Measurements from ENCODE around the gene PTPRD. TPM values are rescaled to one million over a fixed set of nuclear protein-coding genes. Genes with fewer than 3 reads are reported as not detected.

Gene PTPRD
- total RNA-seq, 1 experiment from 2014 or later, result 70.1 TPM

DNA sequence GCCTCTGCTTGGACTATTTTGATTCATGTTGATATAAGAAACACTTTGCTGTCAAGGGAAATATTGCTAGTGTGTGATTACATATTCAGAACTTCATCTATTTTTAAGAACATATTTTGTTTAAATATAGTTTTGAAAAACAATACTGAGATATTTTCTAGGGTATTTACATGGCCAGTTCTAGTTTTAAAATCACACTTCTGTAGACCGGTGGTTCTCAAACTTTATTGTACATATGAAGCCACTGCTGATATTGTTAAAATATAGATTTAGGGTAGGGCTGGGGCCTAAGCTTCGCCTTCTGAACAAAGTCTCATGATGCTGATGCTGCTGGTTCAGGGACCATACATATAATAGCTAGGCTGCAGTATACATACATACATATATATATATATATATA lies 1000.0 kb downstream of the PTPRD start:
- no TSS peak for BruUV-seq (replicated peaks)
- ChIA-PET POLR2A (no interaction called here), CTCF (no interaction called here)
- intact Hi-C loops (cut with micrococcal nuclease; ENCODE audit: unreplicated experiment), result no loop called here
- TF ChIP-seq, protein P1, sequence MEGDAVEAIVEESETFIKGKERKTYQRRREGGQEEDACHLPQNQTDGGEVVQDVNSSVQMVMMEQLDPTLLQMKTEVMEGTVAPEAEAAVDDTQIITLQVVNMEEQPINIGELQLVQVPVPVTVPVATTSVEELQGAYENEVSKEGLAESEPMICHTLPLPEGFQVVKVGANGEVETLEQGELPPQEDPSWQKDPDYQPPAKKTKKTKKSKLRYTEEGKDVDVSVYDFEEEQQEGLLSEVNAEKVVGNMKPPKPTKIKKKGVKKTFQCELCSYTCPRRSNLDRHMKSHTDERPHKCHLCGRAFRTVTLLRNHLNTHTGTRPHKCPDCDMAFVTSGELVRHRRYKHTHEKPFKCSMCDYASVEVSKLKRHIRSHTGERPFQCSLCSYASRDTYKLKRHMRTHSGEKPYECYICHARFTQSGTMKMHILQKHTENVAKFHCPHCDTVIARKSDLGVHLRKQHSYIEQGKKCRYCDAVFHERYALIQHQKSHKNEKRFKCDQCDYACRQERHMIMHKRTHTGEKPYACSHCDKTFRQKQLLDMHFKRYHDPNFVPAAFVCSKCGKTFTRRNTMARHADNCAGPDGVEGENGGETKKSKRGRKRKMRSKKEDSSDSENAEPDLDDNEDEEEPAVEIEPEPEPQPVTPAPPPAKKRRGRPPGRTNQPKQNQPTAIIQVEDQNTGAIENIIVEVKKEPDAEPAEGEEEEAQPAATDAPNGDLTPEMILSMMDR (IDR thresholded peaks at IDR 0.05; ENCODE audit: insufficient read depth in 1 of 2, low read depth in 1 of 2, low read length in 1 of 2, severe bottlenecking in 1 of 2, unreplicated experiment in 1 of 2), result no peak
- Histone ChIP-seq H3K4me1 (no peaks in the 10 kb centered on the region), H3K36me3 (ENCODE audit: control insufficient read depth, insufficient read depth, low read length) (no peaks in the 10 kb centered on the region), H3K4me3 (ENCODE audit: low read depth, low read length) (no peak overlapping the region), H3K27me3 (replicated peaks; ENCODE audit: control insufficient read depth, insufficient read depth, low read length) (no peaks in the 10 kb centered on the region), H3K9me3 (no peaks in the 10 kb centered on the region)
- Mint-ChIP-seq H3K36me3 (ENCODE audit: insufficient read depth, unreplicated experiment) (no peaks in the 10 kb centered on the region), H3K27ac (ENCODE audit: unreplicated experiment) (no peak overlapping the region), H3K27me3 (ENCODE audit: insufficient read depth, unreplicated experiment) (peaks cover 2% of the 10 kb centered on the region), H3K9me3 (ENCODE audit: unreplicated experiment) (no peaks in the 10 kb centered on the region), H3K4me1 (ENCODE audit: low read depth, unreplicated experiment) (no peaks in the 10 kb centered on the region), H3K4me3 (ENCODE audit: unreplicated experiment) (no peak overlapping the region)
- DNase-seq, result no peak

DNA sequence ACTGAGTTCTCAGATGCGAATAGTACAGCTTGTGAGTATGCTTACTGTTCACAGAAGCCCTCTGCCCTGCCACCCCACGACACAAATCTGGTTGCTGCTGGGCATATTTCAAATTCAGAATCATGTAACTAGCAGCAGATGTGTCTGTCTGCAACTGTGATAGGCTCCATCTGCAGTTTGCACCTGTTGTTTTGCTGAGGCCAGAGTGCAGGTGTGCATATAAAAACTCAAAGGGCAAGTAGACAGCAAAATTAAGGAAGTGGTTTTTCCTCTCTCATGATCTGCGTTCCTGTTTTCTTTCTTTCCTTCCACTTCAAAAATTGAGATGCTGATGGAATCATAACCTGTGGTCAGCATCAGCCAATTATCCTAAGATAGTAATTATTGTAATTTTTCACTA lies 1000.5 kb downstream of the PTPRD start:
- no peaks in the 10 kb centered on the region for H3K27me3 ChIP-seq (replicated peaks; ENCODE audit: control insufficient read depth, insufficient read depth, low read length)
- ChIA-PET CTCF (no interaction called here), POLR2A (no interaction called here)
- no peaks in the 10 kb centered on the region for H3K36me3 ChIP-seq (ENCODE audit: control insufficient read depth, insufficient read depth, low read length)
- H3K9me3 ChIP-seq, result no peaks in the 10 kb centered on the region
- H3K27me3 Mint-ChIP-seq (ENCODE audit: insufficient read depth, unreplicated experiment), result no peaks in the 10 kb centered on the region
- TF ChIP-seq, protein P1 (IDR thresholded peaks at IDR 0.05; ENCODE audit: insufficient read depth in 1 of 2, low read depth in 1 of 2, low read length in 1 of 2, severe bottlenecking in 1 of 2, unreplicated experiment in 1 of 2), result no peak
- H3K9me3 Mint-ChIP-seq (ENCODE audit: unreplicated experiment), result no peaks in the 10 kb centered on the region
- no peak overlapping the region for H3K27ac Mint-ChIP-seq (ENCODE audit: unreplicated experiment)
- no peak for DNase-seq
- no peak overlapping the region for H3K4me3 Mint-ChIP-seq (ENCODE audit: unreplicated experiment)
- BruUV-seq (replicated peaks), result no TSS peak
- H3K4me1 ChIP-seq, result no peaks in the 10 kb centered on the region
- H3K36me3 Mint-ChIP-seq (ENCODE audit: insufficient read depth, unreplicated experiment), result no peaks in the 10 kb centered on the region
- H3K4me1 Mint-ChIP-seq (ENCODE audit: low read depth, unreplicated experiment), result no peaks in the 10 kb centered on the region
- H3K4me3 ChIP-seq (ENCODE audit: low read depth, low read length), result no peak overlapping the region
- intact Hi-C loops (cut with micrococcal nuclease; ENCODE audit: unreplicated experiment), result no loop called here

DNA sequence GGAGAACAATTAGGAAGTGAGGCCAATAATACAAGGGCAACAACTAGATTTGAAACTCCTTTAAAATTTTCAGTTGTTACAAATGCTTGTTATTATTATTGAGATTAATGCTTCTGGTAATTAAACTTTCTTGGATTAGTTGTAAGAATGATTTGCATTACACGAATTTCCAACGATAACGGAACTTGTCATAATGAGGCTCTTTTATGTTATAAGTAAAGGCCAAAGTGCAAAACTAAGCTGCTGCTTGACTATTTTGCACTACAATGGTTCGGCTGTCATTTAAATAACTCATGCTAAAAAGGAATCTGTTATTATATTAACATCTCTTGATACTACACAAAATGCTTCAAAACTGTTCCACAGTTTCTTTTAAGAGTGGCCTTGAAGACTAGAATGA lies 1007.1 kb downstream of the PTPRD start:
- ChIA-PET POLR2A (no interaction called here), CTCF (no interaction called here)
- no peaks in the 10 kb centered on the region for H3K36me3 ChIP-seq (ENCODE audit: control insufficient read depth, insufficient read depth, low read length)
- Mint-ChIP-seq H3K36me3 (ENCODE audit: insufficient read depth, unreplicated experiment) (no peaks in the 10 kb centered on the region), H3K9me3 (ENCODE audit: unreplicated experiment) (no peaks in the 10 kb centered on the region), H3K4me1 (ENCODE audit: low read depth, unreplicated experiment) (no peaks in the 10 kb centered on the region), H3K27ac (ENCODE audit: unreplicated experiment) (no peak overlapping the region), H3K27me3 (ENCODE audit: insufficient read depth, unreplicated experiment) (no peaks in the 10 kb centered on the region), H3K4me3 (ENCODE audit: unreplicated experiment) (no peak overlapping the region)
- no peaks in the 10 kb centered on the region for H3K9me3 ChIP-seq
- BruUV-seq (replicated peaks), result no TSS peak
- intact Hi-C loops (cut with micrococcal nuclease; ENCODE audit: unreplicated experiment), result loop anchor here (1.0 kb wide), 2 partner anchors 185 to 338 kb away; no protein-coding TSS in a partner anchor
- no peaks in the 10 kb centered on the region for H3K27me3 ChIP-seq (replicated peaks; ENCODE audit: control insufficient read depth, insufficient read depth, low read length)
- TF ChIP-seq, protein P1 (IDR thresholded peaks at IDR 0.05; ENCODE audit: insufficient read depth in 1 of 2, low read depth in 1 of 2, low read length in 1 of 2, severe bottlenecking in 1 of 2, unreplicated experiment in 1 of 2), result no peak
- no peak overlapping the region for H3K4me3 ChIP-seq (ENCODE audit: low read depth, low read length)
- no peak for DNase-seq
- no peaks in the 10 kb centered on the region for H3K4me1 ChIP-seq
